DOHH2 (cell line): Measurements from ENCODE around the gene MED31.

Experiments used
- H3F3A ChIP-seq: fragments of 200-600 bp; sonication (generic), shearing (Covaris generic); 2 replicates; pipeline ENCODE4 v1.6.0; 2016; ENCODE audit warnings: antibody characterized with exemption, mild to moderate bottlenecking; ENCODE audit not compliant: control insufficient read depth, insufficient read depth
- H3K27ac ChIP-seq: fragments of 200-600 bp; sonication (generic); 2 replicates; pipeline ENCODE4 v1.5.1; 2014; ENCODE audit warnings: low read depth, mild to moderate bottlenecking, low read length, moderate library complexity
- H3K27me3 ChIP-seq: fragments of 200-600 bp; sonication (generic); 2 replicates; pipeline ENCODE4 v1.6.1; 2014; ENCODE audit warnings: mild to moderate bottlenecking, low read length, mixed read lengths; ENCODE audit not compliant: control insufficient read depth
- H3K36me3 ChIP-seq: fragments of 200-600 bp; sonication (generic); 2 replicates; pipeline ENCODE4 v1.6.1; 2014; ENCODE audit warnings: mild to moderate bottlenecking, low read length, moderate library complexity, mixed read lengths; ENCODE audit not compliant: control insufficient read depth
- H3K4me1 ChIP-seq: fragments of 200-600 bp; sonication (generic); 2 replicates; pipeline ENCODE4 v1.6.1; 2014; ENCODE audit warnings: mild to moderate bottlenecking, low read length, mixed read lengths; ENCODE audit not compliant: control insufficient read depth
- H3K4me2 ChIP-seq: fragments of 200-600 bp; sonication (generic); 2 replicates; pipeline ENCODE4 v1.6.0; 2014; ENCODE audit warnings: mild to moderate bottlenecking, low read length, moderate library complexity
- H3K4me3 ChIP-seq: fragments of 200-600 bp; sonication (generic); 2 replicates; pipeline ENCODE4 v1.5.1; 2014; ENCODE audit warnings: mild to moderate bottlenecking, low read length, mixed read lengths
- H3K79me2 ChIP-seq: fragments of 200-600 bp; sonication (generic); 2 replicates; pipeline ENCODE4 v1.6.1; 2014; ENCODE audit warnings: mild to moderate bottlenecking, low read length, mixed read lengths; ENCODE audit not compliant: control insufficient read depth
- H3K9me2 ChIP-seq: fragments of 200-600 bp; sonication (generic); replicated peaks from 2 replicates; pipeline ENCODE4 v1.6.1; 2014; ENCODE audit warnings: mild to moderate bottlenecking, low read length, mixed read lengths; ENCODE audit not compliant: control insufficient read depth
- H3K9me3 ChIP-seq: fragments of 200-600 bp; sonication (generic); 2 replicates; pipeline ENCODE4 v1.6.1; 2014; ENCODE audit warnings: antibody characterized with exemption, low read length, mixed read lengths; ENCODE audit not compliant: control insufficient read depth, insufficient read depth
- H4K20me1 ChIP-seq: fragments of 200-600 bp; sonication (generic); 2 replicates; pipeline ENCODE4 v1.6.0; 2014; ENCODE audit warnings: low read depth, mild to moderate bottlenecking, antibody characterized with exemption, low read length, moderate library complexity; ENCODE audit not compliant: control insufficient read depth, insufficient read depth
- CTCF ChIP-seq: fragments of 200-600 bp; sonication (generic); IDR thresholded peaks from one replicate; pipeline ENCODE4 v1.5.1; 2014; ENCODE audit warnings: antibody characterized with exemption, mild to moderate bottlenecking, low read depth, low read length; ENCODE audit not compliant: poor library complexity, severe bottlenecking
- EZH2phosphoT487 ChIP-seq: fragments of 200-600 bp; sonication (generic); IDR thresholded peaks from 2 replicates; pipeline ENCODE4 v1.6.1; 2017; ENCODE audit warnings: borderline replicate concordance, mild to moderate bottlenecking, antibody characterized with exemption, low read length, moderate library complexity, mixed read lengths

MED31 gene

GRCh38 chr17:6651354-6651918, at the start of gene MED31, which contains the start of gene C17orf100:
TSS of gene MED31 (minus strand) at chr17:6651605. CDS start at chr17:6651528, 77 bp downstream.
TSS of gene C17orf100 (plus strand) at chr17:6651762. CDS start at chr17:6651914, 152 bp downstream.
- Histone ChIP-seq H3K79me2 (peaks cover 56% of the 10 kb centered on the region), H3F3A (peaks cover 17% of the 10 kb centered on the region), H3K4me3 (peak within 1 kb of the TSS; percentile 100), H3K9me2 (no peaks in the 10 kb centered on the region), H3K4me2 (peak within 1 kb of the TSS; percentile 99), H3K27me3 (peaks cover 5% of the 10 kb centered on the region; the same call in 1 of the 2 replicates), H3K4me1 (peaks cover 67% of the 10 kb centered on the region), H4K20me1 (peaks cover 7% of the 10 kb centered on the region; the same call in 1 of the 2 replicates), H3K36me3 (peaks cover 43% of the 10 kb centered on the region), H3K9me3 (no peaks in the 10 kb centered on the region), H3K27ac (peak within 1 kb of the TSS; percentile 95)
- TF ChIP-seq CTCF (no peak), EZH2phosphoT487 (no peak)

GRCh38 chr17:6700948-6701307, 49.5 kb upstream of the MED31 start:
- no peaks in the 10 kb centered on the region for H3K9me2 ChIP-seq
- H3F3A ChIP-seq = no peaks in the 10 kb centered on the region
- no peaks in the 10 kb centered on the region for H3K9me3 ChIP-seq
- H3K79me2 ChIP-seq = no peaks in the 10 kb centered on the region
- H3K36me3 ChIP-seq = no peaks in the 10 kb centered on the region
- no peaks in the 10 kb centered on the region for H4K20me1 ChIP-seq
- H3K4me3 ChIP-seq = no peak overlapping the region
- H3K4me1 ChIP-seq = no peaks in the 10 kb centered on the region
- no peaks in the 10 kb centered on the region for H3K27me3 ChIP-seq
- no peak overlapping the region for H3K27ac ChIP-seq
- no peak for TF ChIP-seq EZH2phosphoT487
- TF ChIP-seq CTCF = no peak
- no peak overlapping the region for H3K4me2 ChIP-seq

- no peak overlapping the region for H3K27ac ChIP-seq
- no peaks in the 10 kb centered on the region for H4K20me1 ChIP-seq
- TF ChIP-seq CTCF (no peak), EZH2phosphoT487 (no peak)
- no peak overlapping the region for H3K4me3 ChIP-seq
- no peaks in the 10 kb centered on the region for H3F3A ChIP-seq
- no peaks in the 10 kb centered on the region for H3K36me3 ChIP-seq
- no peaks in the 10 kb centered on the region for H3K4me1 ChIP-seq
- H3K27me3 ChIP-seq = no peaks in the 10 kb centered on the region
- no peaks in the 10 kb centered on the region for H3K9me2 ChIP-seq
- H3K4me2 ChIP-seq = no peak overlapping the region
- no peaks in the 10 kb centered on the region for H3K9me3 ChIP-seq
- no peaks in the 10 kb centered on the region for H3K79me2 ChIP-seq
Observed at GRCh38 chr17:6699997-6700947, 48.9 kb upstream of the MED31 start.
